Stromal cell of bone marrow (primary cell): Measurements from ENCODE around the gene KIFC3.
"Not testable (repeated sequence)": the region's sequence is repeated elsewhere in the genome, so short reads cannot be mapped to it uniquely, and the experiment has no call there.

Experiments used
- DNase-seq: peaks from one replicate; pipeline ENCODE4 v3.0.0-alpha.2; 2012; ENCODE audit warnings: low read depth

KIFC3 gene

DNA sequence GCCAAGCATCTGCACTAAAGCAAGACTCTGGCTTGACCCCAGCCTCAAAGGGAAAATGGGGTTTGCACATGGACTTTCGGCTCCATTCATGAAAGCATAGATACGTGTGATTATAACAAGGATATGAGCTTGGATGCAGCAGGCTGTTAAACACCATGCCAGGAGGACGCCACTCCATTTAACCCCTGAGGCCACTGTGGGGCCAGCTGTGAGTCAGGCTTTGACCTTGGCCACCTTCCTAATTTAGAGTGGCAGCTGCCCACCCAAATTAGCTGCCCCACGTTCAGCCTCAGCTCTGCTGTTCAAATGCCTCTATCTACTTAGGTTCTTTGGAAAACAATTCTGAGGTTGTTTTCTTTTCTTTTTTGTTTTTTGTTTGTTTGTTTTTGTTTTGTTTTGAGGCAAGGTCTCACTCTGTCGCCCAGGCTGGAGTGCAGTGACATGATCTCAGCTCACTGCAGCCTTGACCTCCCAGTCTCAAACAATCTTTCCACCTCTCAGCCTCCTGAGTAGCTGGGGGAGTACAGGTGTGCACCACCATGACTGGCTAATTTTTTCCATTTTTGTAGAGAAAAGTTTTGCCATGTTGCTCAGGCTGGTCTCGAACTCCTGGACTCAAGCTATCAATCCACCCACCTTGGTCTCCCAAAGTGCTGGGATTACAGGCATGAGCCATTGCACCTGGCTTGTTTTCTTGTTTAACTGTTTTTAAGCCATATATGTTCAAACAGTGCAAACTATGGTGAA lies 23.2 kb upstream of the KIFC3 start:
- no peak for DNase-seq

DNA sequence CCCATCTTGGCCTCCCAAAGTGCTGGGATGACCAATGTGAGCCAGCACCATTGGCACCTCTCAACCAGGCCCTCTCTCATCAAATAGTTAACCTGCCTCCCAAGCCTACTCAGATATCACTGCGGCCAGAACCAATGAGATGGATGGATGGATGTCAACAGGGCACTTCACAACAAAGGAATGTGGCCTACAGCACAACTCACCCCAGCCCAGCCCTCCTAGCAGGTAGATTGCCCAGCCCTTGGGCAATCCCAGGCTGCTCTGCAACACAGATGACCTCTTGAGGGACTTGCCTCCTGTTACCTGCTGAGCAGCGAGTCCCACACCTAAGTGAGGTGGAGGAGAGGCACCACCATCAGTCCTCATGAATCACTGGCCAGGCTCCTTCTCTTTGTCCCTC lies 22.6 kb upstream of the KIFC3 start:
- no peak for DNase-seq

DNA sequence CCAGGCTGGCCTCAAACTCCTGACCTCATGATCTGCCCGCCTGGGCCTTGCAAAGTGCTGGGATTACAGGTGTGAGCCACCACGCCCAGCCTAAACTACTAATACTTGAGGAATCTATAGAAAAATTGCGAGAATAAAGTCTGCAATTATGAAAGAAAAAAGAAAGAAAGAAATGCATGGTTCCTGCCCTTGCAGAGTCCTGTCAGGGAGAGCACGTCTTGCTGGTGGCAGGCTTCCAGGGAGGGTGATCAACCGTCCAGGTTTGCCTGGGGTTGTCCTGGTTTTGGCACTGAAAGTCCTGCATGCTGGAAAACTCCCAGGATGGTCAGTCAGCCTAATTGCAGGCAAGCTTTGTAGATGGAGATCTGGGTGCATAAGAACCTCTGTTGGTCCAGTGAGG lies 21.5 kb upstream of the KIFC3 start:
- no peak for DNase-seq

DNA sequence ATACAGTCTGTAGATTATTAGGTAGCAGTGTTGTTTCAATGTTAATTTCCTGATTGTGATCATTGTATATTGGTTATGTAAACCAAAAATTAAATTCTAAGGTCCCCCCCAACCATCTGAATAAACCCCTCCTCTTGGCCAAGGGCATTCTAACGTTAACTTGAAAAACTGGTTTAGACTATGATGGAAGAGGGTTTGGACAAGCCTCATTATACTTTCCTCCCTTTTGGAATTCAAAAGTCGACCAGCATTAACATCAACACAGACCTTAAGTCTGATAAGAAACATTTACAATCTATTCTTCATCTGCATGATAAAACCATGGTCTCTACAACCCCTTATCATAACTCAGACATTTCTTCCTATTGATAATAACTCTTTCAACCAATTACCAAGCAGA lies 20.6 kb upstream of the KIFC3 start:
- no peak for DNase-seq

DNA sequence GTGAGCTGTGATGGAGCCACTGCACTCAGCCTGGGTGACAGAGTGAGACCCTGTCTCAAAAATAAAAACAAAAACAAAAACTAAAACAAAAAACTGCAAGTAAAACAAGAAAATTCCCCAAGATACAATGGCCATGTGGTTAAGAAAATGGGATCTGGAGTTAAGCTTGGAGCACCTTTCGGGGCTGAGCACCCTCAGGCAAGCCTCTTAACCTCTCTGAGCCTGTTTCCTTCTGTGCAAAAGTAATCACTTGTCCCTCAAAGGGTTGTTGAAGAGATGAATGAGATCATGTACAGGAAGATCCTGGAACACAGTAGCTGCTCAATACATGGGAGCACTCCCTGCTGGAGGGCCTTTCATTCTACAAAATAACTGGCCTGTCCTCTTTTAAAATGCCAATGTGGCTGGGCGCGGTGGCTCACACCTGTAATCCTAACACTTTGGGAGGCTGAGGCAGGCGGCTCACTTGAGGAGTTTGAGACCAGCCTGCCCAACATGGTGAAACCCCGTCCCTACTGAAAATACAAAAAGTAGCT lies 19.8 kb upstream of the KIFC3 start:
- DNase-seq = no peak

DNA sequence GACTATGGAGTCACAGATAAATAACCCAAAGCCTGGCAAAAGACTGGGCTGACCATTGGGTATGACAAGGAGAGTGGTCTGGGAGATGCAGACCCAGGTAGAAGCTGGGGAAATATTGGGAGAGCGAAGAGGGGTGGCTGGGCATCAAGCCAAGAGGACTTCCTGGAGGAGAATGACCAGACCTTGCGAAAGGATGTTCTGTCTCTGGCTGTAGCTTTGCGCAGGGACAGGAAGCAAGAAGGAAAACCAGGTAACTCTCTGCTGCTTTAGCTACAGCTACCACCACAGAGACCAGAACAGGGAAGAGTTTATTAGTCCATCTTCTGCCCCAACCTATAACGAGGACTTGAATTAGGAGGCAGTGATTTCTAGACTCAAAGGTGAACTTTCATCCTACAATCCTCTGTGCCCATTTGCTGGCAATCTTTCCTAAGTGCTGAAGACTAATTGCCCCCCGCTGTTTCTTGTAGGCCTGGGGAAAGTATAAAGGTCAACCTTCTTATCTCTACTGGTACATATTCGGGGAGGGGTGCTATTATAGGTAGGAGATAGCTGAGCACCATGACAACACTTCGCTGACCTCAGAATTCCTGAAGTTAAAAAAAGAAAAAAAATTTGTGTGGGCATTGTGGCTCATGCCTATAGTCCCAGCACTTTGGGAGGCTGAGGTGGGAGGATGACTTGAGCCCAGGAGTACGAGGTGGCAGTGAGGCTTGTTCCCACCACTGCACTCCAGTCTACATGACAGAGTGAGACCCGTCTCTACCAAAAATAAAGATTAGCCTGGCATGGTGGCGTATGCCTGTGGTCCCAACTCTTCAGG lies 19.1 kb upstream of the KIFC3 start:
- no peak for DNase-seq

DNA sequence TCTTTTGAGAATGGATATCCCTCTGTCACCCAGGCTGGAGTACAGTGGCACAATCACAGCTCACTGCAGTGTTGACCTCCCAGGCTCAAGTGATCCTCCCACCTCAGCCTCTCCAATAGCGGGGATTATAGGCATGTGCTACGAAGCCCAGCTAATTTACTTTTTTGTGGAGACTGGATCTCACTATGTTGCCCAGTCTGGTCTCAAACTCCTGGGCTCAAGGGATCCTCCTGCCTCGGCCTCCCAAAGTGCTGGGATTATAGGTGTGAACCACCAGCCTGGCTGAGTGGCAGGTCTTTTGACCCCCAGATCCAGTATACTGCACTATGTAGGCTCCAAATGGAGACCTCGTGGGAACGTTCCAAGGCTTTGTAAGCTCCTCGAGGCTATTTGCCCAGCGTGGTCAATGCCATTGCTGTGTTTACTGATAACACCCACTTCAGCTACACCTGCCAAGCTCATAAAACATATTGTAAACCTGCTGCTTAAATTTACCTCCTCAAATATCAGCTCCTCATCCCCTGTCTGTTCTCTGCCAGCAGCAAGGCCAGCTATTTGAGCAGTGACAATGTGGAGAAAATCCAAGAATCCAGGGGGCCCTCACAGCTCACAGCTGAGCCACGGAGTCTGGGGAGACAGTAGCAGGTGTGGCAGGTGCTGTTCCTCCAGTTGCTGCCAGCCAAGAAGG lies 16.2 kb upstream of the KIFC3 start:
- no peak for DNase-seq

DNA sequence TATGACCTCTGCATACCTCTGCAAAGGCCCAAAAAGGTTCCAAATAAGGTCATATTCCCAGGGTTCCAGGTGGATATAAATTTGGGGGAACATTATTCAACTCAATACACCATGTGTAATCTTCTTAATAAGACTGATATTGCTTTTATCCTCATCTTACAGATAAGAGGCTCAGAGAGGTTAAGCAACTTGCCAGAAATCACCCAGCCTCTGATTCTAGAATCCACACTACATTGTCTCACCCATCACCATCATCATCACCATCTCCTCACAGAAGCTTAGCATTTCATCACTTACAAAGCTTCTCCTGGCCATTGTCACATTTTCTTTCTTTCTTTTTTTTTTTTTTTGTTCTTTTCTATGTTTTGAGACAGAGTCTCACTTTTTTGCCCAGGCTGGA lies 15.4 kb upstream of the KIFC3 start:
- no peak for DNase-seq

DNA sequence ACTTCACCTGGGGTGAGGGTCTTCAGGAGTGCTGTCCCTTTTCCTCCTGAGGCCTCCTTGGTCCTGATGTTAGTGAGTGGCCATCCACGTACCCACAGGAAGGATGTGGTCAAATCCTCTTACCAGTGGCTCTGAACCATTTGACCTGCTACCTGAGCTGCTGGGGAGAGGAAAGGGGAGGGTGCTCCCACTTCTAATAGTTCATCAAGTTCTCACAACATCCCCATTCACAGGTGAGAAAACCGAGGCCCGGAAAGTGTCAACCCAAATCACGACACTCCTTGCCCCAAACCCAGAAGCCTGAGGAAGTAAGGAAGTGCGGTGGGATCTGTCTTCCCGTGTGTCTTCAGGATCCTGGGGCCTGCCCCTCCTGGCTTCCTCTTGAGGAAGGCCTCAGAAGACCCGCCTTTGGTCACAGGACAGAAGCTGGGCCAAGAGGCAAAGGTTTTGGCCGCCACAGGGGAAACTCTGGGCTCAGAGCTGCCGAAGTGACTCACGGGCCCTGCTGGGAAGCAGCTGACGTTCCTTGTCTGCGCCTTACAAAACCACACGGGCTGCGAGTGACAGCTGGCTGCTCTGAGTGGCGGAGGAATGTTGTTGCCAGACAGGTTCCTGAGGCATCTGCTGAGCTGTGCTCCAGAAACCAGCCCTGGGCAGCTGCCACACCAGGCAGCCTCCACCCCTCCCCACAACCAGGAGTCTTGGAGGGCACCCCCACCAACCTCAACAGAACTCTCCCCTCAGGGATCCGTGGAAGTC lies 13.9 kb upstream of the KIFC3 start:
- DNase-seq = peak; percentile 90

DNA sequence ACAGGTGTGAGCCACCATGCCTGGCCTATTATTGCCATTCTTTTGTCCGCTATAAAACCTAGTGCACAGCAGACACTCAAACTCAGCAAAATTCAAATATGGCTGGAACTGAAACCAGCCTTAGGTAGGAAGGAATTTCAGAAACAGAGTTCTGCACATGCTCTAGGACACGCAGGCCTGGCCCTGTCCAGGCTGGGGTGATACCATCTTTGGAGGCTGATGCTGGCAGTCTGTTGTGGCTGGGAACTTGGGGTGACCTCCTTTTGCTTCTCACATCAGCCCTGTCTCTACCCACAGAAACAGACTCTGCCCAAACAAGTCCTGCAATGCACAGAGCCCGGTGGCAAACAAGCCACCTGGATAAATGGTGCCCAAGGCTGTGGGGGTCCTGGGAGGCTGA lies 12.6 kb upstream of the KIFC3 start:
- no peak for DNase-seq

DNA sequence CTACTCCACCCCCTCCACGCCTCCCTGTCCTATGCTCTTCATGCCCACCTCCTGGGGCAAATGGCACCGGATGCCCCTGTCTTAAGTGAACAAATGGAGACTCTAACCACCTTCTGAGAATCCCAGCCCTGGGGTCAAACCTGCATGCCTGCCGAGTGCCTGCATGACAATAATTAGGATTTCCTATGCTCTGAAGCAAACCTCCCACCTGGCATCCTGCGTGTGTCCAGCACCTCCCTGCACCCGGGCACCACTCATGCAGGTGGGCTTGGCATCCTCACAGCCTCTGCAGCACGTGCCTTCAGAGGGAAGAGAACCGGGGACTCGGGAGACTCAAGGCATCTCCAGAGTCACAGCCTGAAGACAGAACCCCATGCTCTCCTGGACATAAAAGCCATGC lies 11.2 kb upstream of the KIFC3 start:
- DNase-seq = no peak

DNA sequence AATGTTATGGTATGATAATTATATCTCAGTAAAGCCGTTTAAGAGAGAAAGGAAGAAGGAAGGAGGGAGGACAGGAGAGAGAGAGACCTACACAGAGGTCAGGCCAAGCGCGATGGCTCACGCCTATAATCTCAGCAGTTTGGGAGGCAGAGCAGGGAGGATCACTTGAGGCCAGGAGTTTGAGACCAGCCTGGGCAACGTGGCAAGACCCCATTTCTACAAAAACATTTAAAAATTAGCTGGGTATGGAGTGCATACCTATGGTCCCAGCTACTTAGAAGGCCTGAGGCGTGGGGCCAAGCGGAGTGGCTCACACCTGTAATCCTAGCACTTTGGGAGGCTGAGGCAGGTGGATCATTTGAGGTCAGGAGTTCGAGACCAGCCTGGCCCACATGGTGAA lies 9.0 kb upstream of the KIFC3 start:
- DNase-seq = not testable (repeated sequence)

DNA sequence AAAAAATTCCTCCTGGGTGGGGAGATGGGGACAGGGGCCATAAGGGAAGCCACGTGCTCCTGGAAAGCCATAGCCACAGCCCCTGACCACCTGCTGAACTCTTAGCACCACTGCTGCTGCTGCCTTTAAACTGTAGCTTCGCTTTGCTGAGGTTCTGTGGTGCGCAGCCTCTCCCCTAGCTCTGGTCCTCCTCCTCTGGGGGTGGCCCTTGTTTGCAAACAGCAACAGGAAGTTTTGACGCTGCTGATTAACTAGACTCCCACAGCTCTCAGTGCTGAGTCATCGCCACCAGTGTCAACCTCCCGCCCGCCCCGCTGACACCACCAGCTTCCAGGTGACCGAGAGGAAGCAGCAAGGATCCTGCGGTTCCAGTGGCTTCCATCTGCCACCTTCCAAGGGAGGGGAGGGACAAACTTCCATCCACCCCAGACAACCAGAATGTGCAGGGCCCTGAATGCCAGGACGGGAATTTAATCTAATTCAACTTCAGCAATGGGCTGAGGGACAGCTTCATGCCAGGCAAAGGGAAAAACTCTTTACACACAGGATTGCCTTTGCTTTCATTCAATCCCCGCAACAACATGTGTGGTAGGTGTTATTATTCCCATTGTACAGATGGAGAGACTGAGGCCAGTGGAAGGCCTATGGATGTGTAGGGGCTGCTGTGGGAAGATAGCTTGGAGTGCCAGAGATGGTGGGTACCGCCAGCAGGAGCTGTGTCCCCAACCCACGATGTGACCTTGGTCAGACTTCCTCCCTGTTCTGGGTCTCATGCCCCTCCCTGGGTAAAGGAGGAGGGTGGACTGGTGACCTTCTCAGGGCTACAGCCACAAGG lies 8.1 kb upstream of the KIFC3 start:
- DNase-seq = no peak

DNA sequence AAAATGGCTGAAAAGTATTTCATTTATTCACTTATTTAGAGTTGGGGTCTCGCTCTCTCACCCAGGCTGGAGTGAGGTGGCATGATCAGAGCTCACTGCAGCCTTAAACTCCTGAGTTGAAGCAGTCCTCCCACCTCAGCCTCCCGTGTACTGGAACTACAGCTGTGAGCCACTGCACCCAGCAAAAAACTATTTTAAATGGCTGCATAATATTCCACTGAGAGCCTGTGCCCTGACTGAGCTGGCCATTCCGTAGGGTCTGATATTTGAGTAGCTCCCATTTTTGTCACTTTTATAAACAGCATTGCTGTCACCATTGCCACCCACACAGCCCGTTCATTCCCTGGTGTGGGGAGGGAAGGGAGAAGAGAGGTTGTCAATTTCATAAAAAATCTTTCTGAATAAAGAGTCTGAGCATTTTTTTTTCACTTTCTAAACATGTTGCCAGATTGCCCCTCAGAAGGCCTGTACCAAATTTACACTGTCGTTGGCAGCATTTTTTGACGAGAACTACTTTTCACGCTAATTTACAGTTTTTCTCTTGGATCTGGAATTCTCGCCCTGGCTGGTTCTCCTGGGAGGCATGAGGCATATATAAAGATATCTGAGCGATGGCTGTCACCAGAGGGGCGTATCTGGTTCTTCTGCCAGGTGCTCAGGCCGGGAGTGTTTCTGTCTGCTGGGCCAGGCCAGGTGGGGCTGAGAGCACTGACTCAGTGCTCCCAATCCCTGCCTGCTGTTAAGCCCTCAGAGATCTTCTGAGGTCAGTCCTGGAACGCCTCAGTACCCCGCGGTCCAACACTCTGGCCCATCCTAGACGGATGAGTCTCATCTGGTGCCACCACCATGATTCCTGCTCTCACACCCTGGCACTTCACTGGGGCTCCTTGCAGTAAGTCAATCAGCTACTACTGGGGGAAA lies 7.2 kb upstream of the KIFC3 start:
- no peak for DNase-seq

DNA sequence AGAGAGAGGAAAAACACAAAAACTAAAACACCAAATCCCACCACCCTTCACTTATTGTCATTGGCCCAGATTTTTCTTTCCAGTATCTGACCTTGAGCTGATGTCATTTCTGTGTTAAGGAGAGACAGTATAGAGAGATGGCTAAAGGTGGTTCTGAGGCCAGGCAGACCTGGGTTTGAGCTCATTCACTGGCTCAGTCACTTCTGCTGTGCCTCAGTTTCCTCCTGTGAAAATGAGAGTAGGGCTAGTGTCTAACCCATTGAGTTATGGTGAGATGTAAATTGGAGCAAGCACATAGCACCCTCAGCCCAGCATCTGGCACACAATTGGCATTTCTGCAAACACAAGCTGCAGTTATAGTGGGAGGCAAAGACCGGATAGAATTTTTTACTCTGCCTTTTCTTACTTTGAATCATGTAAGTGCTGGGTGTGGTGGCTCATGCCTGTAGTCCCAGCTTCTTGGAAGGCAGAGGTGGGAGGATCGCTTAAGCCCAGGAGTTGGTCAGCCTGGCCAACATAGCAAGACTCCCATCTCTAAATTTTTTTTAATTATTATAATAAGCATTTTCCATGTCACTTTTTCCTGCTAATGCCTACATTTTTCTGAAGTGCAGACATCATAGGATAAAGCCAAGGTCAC lies 6.4 kb upstream of the KIFC3 start:
- no peak for DNase-seq

DNA sequence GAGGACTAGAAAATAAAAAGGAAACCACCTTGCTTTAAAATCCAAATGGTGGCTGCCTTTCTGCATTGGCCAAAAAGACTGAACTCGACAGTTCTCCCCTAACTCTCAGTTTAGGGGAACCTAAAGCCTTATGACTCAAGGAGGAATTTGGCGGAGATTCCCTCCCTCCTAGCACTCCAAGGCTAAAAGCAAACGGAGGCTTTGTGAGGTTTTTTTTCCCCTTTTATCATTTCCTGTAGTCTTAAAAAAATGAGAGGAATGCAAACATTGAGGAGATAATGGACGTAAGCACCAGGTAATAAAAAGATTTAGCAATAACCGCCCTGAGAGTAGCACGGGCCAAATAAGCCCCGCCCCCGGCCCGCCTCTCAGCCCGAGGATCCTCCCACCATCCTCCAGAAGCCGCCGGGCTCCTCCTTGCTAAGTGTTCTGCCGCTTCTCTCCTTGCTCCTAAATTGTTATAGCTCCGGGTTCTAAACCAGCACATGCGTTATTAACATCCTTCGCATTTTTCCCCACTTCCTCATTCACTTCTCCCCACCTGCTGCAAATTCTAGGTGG lies 5.8 kb upstream of the KIFC3 start:
- DNase-seq = peak; percentile 39

DNA sequence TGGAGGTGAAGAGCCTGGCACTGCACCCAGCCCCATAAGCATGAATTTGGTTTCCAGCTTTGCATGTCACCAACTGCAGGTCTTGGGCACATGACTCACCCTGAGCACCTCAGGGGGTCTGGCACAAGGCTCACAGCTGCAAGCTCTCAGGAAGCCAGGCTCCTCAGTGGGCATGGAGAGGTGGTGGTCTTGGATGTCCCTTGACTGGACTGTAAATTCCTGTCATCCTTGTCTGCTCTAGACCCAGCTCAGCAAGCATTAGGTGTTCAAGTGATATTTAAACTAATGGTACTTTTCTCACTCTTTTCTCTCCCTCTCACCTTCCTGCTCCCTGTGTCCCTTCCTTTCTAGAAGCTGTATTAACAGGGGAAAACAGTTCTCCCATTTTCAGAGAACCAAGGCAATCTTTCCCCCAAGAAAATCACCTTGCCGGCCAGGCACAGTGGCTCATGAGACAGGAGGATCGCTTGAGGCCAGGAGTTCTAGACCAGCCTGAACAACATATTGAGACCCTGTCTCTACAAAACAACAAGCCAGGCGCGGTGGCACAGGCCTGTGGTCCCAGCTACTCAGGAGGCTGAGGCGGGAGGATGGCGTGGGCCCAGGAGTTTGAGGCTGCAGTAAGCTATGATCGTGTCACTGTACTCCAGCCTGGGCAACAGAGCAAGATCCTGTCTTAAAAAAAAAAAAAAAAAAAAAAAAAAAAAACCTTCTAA lies 5.1 kb upstream of the KIFC3 start:
- DNase-seq = no peak

DNA sequence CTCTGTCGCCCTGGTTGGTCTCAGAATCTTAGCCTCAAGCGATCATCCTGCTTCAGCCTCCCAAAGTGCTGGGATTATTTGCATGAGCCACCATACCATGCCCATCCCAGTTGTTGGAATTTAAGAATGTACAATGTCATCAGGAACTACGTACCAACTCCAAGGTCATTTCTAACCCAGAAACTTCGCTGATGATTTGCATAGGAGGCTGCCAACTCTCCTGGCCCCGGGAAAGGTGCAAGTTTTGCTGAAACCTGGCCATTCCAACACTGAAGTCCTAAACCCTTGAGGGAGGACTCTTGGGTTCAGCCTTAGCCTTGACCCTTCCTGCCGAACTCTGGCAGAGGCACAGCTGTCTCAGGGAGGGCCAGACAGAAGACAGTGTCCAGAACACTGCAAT lies 2.9 kb upstream of the KIFC3 start:
- no peak for DNase-seq
